RCC 7860 (cell line): ENCODE measurements around the gene P3R3URF.

Source experiments
- DNase-seq: peaks from one replicate; pipeline ENCODE4 v3.0.0-alpha.2; 2015; ENCODE audit warnings: low spot score
- FAIRE-seq: peaks from 2 replicates; lab custom pipeline; 2012; peaks lifted over from hg19 to GRCh38; lab: Jason Lieb, UNC

Gene P3R3URF

DNA sequence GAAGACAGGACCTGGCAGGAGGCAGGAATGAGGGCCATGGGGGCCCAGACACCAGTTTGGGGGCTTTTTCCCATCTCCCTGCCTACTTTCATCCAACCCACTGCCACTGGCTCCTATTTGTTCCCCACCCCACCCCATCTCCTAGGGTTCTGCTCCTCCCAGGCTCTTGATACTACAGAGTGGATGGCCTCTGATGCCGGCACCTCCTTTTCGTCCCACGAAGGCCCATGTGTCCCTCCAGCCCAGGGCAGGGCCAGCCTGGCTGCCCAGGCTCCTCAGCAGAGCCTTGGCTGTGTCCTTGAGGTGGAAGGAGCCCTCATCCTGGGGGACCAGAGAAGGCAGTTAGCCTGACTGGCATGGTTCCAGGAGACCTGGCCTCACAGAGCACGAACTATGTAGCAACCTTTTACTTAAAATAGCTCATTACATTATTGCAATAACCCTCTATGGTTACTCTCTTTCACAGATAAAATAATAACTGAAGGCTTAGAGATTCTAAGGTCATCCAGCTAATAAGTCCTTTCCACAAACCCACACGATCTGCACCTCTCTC is 18.4 kb upstream of the P3R3URF start:
- DNase-seq (no peak), FAIRE-seq (no peak)

DNA sequence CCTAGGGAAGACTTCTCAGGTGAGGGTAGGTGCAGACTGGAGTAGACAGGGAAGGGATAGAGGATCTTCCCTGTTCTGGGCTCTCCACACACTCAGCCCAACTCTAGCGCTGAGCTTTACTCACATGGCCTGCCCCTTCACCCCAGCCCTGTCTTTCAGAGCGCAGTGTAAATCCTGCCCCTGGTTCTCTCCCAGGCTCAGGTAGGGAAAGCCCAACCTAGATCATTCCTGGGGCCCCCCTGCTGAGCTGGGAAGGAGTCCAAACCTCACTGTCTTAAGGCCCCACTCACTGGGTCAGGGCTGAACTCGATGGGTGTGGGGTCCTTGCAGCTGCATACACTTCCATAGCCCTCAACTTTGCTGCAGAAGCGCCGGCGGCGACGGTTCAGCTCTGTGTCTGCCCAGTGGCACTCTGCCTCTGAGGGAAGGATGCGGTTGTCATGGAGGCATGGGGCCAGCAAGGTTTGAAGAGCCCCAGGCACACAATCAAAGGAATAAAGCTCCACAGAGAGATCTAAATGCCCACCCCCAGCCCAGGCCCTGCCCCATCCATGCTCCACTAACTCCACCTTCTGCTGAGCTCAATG is 17.8 kb upstream of the P3R3URF start:
- FAIRE-seq (no peak), DNase-seq (no peak)

DNA sequence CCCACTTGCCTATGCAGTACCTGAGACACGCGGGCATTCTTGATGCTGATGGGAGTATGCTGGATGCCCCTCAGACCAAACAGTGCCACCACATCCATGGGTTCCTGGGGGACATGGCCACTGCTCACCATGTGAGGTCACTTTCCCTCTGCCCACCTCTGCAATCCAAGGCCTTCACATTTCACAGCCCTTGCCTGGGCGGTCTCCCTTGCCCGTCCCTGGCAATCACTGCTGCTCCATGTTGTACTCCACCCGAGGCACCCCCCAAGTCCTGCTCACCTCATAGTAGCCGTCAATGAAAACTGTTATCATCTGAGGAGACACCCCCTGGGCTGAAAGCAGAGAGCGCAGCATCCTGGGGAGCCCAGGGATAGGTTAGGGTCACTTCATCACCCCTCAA is 17.0 kb upstream of the P3R3URF start:
- DNase-seq (no peak), FAIRE-seq (no peak)

- DNase-seq (no peak), FAIRE-seq (no peak)
Observed at GRCh38 chr1:46192171-46192570, 15.9 kb upstream of the P3R3URF start.

DNA sequence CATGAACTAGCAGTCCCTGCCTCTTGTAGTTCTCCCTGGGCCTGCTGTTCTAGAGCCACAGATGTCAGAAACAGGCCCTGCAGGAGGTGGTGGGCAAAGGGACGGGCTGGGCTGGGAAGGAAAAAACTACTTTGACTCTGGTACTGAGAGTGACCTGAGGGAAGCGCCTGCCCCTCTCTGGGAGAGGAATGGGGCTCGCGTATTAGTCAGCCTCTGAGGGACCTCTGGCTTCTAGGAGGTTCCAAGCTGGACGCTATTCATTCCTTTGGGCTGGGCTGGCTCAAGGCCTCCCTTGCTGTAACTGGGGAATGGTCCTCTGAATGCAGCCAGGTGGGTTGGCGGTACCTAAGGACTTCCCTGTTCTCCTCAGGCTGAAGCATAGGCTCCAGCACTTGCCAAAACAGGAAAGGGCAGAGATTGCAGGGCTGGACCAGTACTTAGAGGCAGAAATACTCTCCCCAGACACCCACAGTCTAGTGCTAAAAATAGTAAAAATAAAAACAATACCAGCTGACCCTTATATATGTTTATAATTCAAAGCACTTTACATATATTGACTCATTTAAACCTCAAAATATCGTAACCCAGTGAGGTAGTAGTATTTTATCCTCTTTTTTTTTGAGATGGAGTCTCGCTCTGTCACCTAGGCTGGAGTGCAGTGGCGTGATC is 14.9 kb upstream of the P3R3URF start:
- DNase-seq (no peak), FAIRE-seq (no peak)

DNA sequence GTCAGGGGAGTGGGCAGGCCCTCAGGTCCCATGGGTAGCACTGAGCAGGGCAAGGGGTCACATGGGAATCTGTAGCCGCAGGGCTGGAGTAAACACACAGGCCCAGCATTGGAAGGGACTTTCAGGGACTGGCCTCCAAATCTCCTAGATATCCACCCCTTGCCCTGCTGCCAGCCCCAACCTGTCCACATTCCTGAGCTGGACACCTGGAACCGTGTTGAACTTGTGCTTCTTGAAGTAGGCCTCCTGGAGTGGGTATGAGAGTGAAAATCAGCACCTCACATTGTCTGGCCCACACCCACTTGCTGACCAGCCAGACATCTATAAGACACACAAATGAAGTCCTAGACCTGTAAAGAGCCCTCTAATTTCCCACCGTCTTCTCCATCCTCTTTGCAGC is 14.3 kb upstream of the P3R3URF start:
- no peak for FAIRE-seq
- no peak for DNase-seq

- DNase-seq (no peak), FAIRE-seq (no peak)
Observed at GRCh38 chr1:46188295-46189030, 12.2 kb upstream of the P3R3URF start.

GRCh38 chr1:46187106-46187869 is 11.0 kb upstream of the P3R3URF start:
- DNase-seq (no peak), FAIRE-seq (no peak)

GRCh38 chr1:46186076-46186475 is 9.8 kb upstream of the P3R3URF start:
- FAIRE-seq: peak; percentile 43
- peak; percentile 74 for DNase-seq

DNA sequence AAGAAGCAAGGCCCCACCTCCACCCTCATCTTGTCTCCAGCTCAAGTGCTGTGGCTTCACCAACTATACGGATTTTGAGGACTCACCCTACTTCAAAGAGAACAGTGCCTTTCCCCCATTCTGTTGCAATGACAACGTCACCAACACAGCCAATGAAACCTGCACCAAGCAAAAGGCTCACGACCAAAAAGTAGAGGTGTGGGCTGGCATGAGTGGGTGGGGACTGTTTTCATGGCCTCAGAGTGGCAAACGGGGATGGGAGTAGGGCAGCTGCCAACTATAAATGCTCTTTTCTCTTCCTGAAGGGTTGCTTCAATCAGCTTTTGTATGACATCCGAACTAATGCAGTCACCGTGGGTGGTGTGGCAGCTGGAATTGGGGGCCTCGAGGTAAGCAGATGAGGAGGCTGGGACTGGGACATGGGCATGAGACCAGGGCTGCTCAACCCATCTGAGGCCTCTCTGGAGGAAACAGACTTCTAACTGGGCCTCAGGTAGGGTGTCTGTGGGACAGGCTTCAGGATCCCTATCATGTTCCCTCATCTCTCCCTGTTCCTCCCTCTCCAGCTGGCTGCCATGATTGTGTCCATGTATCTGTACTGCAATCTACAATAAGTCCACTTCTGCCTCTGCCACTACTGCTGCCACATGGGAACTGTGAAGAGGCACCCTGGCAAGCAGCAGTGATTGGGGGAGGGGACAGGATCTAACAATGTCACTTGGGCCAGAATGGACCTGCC is 8.8 kb upstream of the P3R3URF start:
- FAIRE-seq: no peak

DNA sequence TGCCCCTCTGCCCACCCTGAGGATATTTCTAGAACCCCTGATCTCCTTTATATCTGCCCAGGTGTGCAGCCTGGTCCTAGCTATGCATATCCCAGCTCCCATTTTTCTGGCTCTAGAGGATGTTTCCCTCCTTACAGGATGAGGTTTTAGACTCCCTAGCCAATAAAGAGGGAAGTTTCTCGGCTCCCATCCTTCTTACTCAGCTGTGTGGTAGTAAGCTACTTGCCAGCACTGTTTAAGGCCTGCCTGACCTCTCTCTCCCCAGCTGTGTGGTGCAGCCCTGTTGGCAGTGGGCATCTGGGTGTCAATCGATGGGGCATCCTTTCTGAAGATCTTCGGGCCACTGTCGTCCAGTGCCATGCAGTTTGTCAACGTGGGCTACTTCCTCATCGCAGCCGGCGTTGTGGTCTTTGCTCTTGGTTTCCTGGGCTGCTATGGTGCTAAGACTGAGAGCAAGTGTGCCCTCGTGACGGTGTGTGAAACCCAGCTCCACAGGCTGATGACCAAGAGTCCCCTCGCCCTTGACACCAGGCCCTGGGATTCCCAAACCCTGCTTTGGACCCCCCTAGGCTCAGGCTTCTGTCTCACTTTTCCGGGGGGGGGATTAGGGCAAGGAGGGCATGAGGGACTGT is 7.8 kb upstream of the P3R3URF start:
- FAIRE-seq: no peak

More for the DNA sequence above, 8.8 kb upstream of the P3R3URF start:
- no peak for DNase-seq

DNA sequence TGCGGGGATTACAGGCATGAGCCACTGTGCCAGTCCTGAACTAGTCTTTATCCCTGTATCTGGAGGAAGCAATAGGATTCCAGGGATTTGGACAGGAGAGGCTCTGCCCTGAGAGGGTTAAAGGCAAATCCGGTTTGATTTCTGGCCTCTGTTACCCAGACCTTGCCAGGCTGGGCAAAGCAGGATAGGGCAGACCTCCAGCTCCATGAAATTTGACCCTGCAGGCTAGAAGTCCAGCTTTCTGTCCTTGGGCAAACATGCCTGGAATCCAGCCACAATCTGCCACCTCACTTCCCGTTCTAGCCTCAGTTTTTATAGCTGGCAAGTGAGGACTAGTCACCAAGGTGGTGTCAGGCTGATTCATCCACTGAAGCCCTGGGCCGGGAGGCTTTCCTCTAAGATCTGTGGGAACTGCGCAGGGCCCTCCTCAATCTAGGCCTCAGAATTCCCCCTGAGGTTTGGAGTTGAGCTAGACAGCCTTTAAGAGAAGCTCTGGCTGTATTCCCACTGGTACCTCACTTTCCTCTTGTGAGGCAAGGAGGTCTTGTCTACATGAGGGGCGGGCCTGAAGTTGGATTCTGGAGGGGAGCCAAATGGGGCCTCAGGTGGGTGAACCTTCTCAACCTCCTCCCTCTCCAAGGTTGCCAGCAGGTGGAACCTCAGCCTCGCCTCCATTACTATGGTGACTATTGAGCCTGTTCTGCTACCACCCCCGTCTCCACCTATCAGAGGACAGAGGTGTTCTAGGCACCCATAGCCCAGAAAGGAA is 7.0 kb upstream of the P3R3URF start:
- DNase-seq: peak; percentile 99
- peak; percentile 96 for FAIRE-seq

More for the DNA sequence above, 7.8 kb upstream of the P3R3URF start:
- DNase-seq: peak; percentile 10

DNA sequence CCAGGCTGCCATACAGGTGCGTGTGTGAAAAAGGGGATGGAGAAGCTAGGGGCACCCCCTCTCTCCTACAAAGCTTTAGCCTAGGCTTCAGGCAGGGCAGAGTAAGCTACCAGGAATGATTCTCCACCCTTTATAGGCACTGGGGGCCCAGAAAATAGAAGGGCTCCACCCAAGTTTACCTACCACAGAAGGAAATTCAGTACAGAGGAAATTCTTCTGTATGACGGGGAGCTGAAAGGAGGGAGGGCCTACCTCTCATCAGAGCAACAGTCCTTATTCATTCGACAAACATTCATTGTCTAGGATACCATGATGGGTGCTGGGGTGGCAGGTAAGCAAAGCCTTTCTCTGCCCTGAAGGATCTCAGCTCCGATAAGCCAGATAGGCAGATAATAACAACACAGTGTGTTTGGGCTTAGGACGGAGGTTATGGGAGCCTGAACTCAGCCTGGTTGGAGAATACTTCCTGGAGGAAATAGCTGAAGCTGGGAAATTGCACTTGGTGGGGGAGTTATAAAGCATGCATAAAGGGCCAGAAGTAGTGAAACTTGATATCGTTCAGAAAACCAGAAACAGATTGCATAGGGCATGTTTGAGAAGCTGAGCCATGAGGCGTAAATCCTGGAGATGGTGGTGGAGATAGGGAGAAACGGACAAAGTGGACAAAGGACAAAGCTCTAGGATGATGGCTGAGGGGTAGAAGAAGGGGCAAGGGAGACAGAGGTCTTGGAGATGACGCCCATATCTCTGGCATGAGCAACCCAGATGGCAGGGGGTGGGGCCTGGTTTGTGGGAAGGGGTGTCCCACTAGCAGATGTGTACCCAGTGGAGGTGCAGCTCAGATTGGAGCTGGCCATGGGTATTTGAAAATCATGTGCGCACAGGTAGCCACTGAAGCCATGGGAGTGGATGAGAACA is 5.3 kb upstream of the P3R3URF start:
- FAIRE-seq (no peak), DNase-seq (peak; percentile 69)

DNA sequence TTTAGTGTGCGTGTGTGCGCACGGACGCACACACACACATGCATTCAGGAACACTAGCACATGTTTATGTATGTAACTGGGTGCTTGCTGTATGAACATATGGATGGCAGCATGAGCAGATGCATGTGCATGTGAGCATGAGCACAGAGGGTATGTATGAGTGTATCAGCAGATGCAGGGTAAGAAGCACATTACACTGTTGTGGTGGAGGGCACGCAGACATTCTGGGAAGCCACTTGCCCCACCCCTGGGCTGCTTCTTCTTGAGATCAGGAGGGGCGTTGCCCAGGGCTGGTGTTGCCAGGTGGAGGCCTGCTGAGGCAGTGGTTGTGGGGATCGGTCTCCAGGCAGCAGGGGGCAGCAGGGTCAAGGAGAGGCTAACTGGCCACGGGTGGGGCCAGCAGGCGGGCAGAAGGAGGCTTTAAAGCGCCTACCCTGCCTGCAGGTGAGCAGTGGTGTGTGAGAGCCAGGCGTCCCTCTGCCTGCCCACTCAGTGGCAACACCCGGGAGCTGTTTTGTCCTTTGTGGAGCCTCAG is 3.9 kb upstream of the P3R3URF start:
- DNase-seq: peak; percentile 31
- FAIRE-seq: no peak

GRCh38 chr1:46179138-46180081 is 3.1 kb upstream of the P3R3URF start:
- no peak for FAIRE-seq

GRCh38 chr1:46175243-46175642 is 1.0 kb downstream of the P3R3URF start:
- no peak for FAIRE-seq
- no peak for DNase-seq

More at GRCh38 chr1:46179138-46180081, 3.1 kb upstream of the P3R3URF start:
- DNase-seq: peak; percentile 81
